Tibial nerve (tissue), 4 donors: ENCODE results near the gene COA6.

Experiments used
- CTCF ChIP-seq, 5 experiments: fragments of 200-600 bp in 3 of 5; fragments of 450-650 bp in 2 of 5; sonication (generic) in 3 of 5; IDR thresholded peaks; one replicate each; pipeline ENCODE4 v1.5.1; 2016 to 2019; ENCODE audit warnings: antibody characterized with exemption in 5 of 5, mild to moderate bottlenecking in 3 of 5, moderate library complexity in 2 of 5
- EP300 ChIP-seq, 2 donors: sonication (generic); formaldehyde crosslinking; IDR thresholded peaks; one replicate each; pipeline ENCODE4 v1.6.1; 2017; ENCODE audit warnings: antibody characterized with exemption in 2 of 2, mild to moderate bottlenecking in 1 of 2
- POLR2A ChIP-seq, 2 donors: fragments of 450-650 bp; IDR thresholded peaks; one replicate each; pipeline ENCODE4 v1.6.1; 2017; ENCODE audit warnings: antibody characterized with exemption in 2 of 2, mild to moderate bottlenecking in 2 of 2, moderate library complexity in 2 of 2

DNA sequence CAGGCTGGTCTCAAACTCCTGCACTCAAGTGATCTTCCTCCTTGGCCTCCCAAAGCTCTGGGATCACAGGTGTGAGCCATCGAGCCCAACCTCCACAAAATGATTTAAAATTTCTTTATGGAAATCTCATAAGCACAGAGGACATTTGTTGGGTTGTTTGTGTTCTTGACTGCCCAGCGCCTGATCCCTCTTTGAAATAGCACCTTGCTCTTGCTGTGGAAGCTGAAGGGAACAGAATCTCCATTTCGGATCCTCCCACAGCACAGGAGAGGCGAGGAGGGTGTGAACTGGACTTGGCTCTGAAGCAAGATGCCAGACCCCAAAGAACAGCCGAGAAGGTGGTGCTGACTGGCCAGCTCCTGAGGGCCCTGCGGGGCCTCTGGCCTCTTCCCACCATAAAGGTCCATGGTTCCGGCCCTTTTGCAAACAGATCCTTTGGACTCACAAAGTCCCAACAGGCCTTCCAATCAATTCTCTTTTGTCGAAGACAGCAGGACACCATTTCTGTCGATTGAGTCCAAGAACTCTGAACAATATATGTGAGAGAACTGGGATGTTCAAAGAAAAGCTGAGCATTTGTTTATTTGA, 45.6 kb upstream of the COA6 start:
- TF ChIP-seq CTCF (IDR thresholded peaks at IDR 0.05) (no peak), POLR2A (IDR thresholded peaks at IDR 0.05) (no peak), EP300 (IDR thresholded peaks at IDR 0.05) (no peak)
